HG03060 (cell line): Measurements from ENCODE around the gene VSIG2.

ENCODE experiments used
- ATAC-seq: cut with Tn5 transposase; IDR thresholded peaks from one replicate; pipeline ENCODE4 v1.9.1; 2021; ENCODE audit warnings: low read depth, moderate number of reproducible peaks; ENCODE audit not compliant: unreplicated experiment

Gene VSIG2

GRCh38 chr11:124748481-124749343 is 3.3 kb downstream of the VSIG2 start:
- ATAC-seq = no peak

GRCh38 chr11:124748100-124748418 is 4.0 kb downstream of the VSIG2 start:
- no peak for ATAC-seq

GRCh38 chr11:124747406-124748099 is 4.5 kb downstream of the VSIG2 start:
- ATAC-seq = no peak

- ATAC-seq = peak; percentile 73
These were observed 5.3 kb downstream of the VSIG2 start for GRCh38 chr11:124746621-124747243.

- ATAC-seq = peak; percentile 5
These were observed 6.0 kb downstream of the VSIG2 start for GRCh38 chr11:124745835-124746620.

- ATAC-seq = no peak
These were observed 6.7 kb downstream of the VSIG2 start for GRCh38 chr11:124745270-124745834.

- no peak for ATAC-seq
These were observed 9.0 kb downstream of the VSIG2 start for GRCh38 chr11:124743050-124743449.

- no peak for ATAC-seq
These were observed 9.5 kb downstream of the VSIG2 start for GRCh38 chr11:124742555-124742954.

- ATAC-seq = no peak
These were observed 11.7 kb downstream of the VSIG2 start for GRCh38 chr11:124740277-124740882.

GRCh38 chr11:124739479-124740276 is 12.4 kb downstream of the VSIG2 start, which contains the start of gene NRGN:
TSS of gene NRGN (plus strand) at chr11:124739942. CDS start at chr11:124740085, 143 bp downstream.
- peak; percentile 68 for ATAC-seq

GRCh38 chr11:124738713-124739478 is 13.2 kb downstream of the VSIG2 start:
- ATAC-seq = no peak

- no peak for ATAC-seq
These were observed 14.3 kb downstream of the VSIG2 start for GRCh38 chr11:124737638-124738305.

GRCh38 chr11:124736736-124737135 is 15.3 kb downstream of the VSIG2 start:
- no peak for ATAC-seq

- ATAC-seq = no peak
These were observed 19.8 kb downstream of the VSIG2 start for GRCh38 chr11:124732230-124732629.

- no peak for ATAC-seq
These were observed 22.5 kb downstream of the VSIG2 start for GRCh38 chr11:124729571-124729970.

GRCh38 chr11:124728134-124728533 is 23.9 kb downstream of the VSIG2 start:
- ATAC-seq = no peak

GRCh38 chr11:124727474-124727873 is 24.6 kb downstream of the VSIG2 start:
- no peak for ATAC-seq

GRCh38 chr11:124725719-124726105 is 26.3 kb downstream of the VSIG2 start:
- ATAC-seq = no peak
